HG02973 (cell line): ENCODE data around the gene GRHPR.
"Not testable (repeated sequence)": the region's sequence is repeated elsewhere in the genome, so short reads cannot be mapped to it uniquely, and the experiment has no call there.

Experiments
- ATAC-seq: cut with Tn5 transposase; IDR thresholded peaks from one replicate; pipeline ENCODE4 v1.9.1; 2021; ENCODE audit warnings: moderate library complexity; ENCODE audit not compliant: unreplicated experiment

The GRHPR gene

GRCh38 chr9:37474438-37474837 lies 51.9 kb downstream of the GRHPR start:
- ATAC-seq: no peak

- no peak for ATAC-seq
Measured at GRCh38 chr9:37476930-37477329, 54.4 kb downstream of the GRHPR start.

GRCh38 chr9:37477443-37477842 lies 54.9 kb downstream of the GRHPR start:
- ATAC-seq: not testable (repeated sequence)

GRCh38 chr9:37477987-37478619 lies 55.6 kb downstream of the GRHPR start:
- not testable (repeated sequence) for ATAC-seq

GRCh38 chr9:37480759-37481158 lies 58.3 kb downstream of the GRHPR start:
- ATAC-seq: no peak

- peak; percentile 92 for ATAC-seq
Measured at GRCh38 chr9:37485389-37486255, 63.1 kb downstream of the GRHPR start, which contains the start of gene POLR1E. TSS of gene POLR1E (plus strand) at chr9:37485948. CDS start at chr9:37486048, 100 bp downstream.

- no peak for ATAC-seq
Measured at GRCh38 chr9:37486256-37486615, 63.7 kb downstream of the GRHPR start.
